AG20443 (cell line): ENCODE data around the gene KCNN3.
"Not testable (repeated sequence)": the region's sequence is repeated elsewhere in the genome, so short reads cannot be mapped to it uniquely, and the experiment has no call there.

Experiments
- DNase-seq: peaks from one replicate; pipeline ENCODE4 v3.0.0; 2012; ENCODE audit warnings: low spot score, mixed read lengths

Gene KCNN3

GRCh38 chr1:154703170-154703569, 166.9 kb downstream of the KCNN3 start:
- no peak for DNase-seq

GRCh38 chr1:154698320-154699096, 171.6 kb downstream of the KCNN3 start:
- DNase-seq = no peak

GRCh38 chr1:154697710-154698109, 172.4 kb downstream of the KCNN3 start:
- no peak for DNase-seq

- DNase-seq = no peak
Observed at GRCh38 chr1:154696456-154696855, 173.6 kb downstream of the KCNN3 start.

GRCh38 chr1:154695985-154696384, 174.1 kb downstream of the KCNN3 start:
- DNase-seq = peak; percentile 24

- DNase-seq = no peak
Observed at GRCh38 chr1:154694995-154695394, 175.1 kb downstream of the KCNN3 start.

- no peak for DNase-seq
Observed at GRCh38 chr1:154689083-154689482, 181.0 kb downstream of the KCNN3 start.

GRCh38 chr1:154686507-154686906, 183.6 kb downstream of the KCNN3 start:
- DNase-seq = no peak

GRCh38 chr1:154683820-154684219, 186.3 kb downstream of the KCNN3 start:
- no peak for DNase-seq

- no peak for DNase-seq
Observed at GRCh38 chr1:154682254-154682653, 187.8 kb downstream of the KCNN3 start.

GRCh38 chr1:154677844-154678243, 192.2 kb downstream of the KCNN3 start:
- DNase-seq = not testable (repeated sequence)

GRCh38 chr1:154676847-154677246, 193.2 kb downstream of the KCNN3 start:
- DNase-seq = not testable (repeated sequence)

- not testable (repeated sequence) for DNase-seq
Observed at GRCh38 chr1:154674456-154674855, 195.6 kb downstream of the KCNN3 start.

GRCh38 chr1:154672245-154672644, 197.8 kb downstream of the KCNN3 start:
- not testable (repeated sequence) for DNase-seq

GRCh38 chr1:154671412-154671811, 198.7 kb downstream of the KCNN3 start:
- not testable (repeated sequence) for DNase-seq

- not testable (repeated sequence) for DNase-seq
Observed at GRCh38 chr1:154670310-154671270, 199.5 kb downstream of the KCNN3 start.

- peak; percentile 90 for DNase-seq
Observed at GRCh38 chr1:154669464-154670282, 200.4 kb downstream of the KCNN3 start.

- no peak for DNase-seq
Observed at GRCh38 chr1:154666051-154666790, 203.9 kb downstream of the KCNN3 start.

- no peak for DNase-seq
Observed at GRCh38 chr1:154664331-154665002, 205.6 kb downstream of the KCNN3 start.

GRCh38 chr1:154663471-154664060, 206.5 kb downstream of the KCNN3 start:
- no peak for DNase-seq
